Stomach (tissue), 4 donors: Measurements from ENCODE around the gene VPS39.

ENCODE experiments used
- CTCF ChIP-seq, 7 experiments: fragments of 450-650 bp in 4 of 7; fragments of 200-600 bp in 3 of 7; sonication (generic) in 3 of 7; IDR thresholded peaks; one replicate each; pipeline ENCODE4 v1.5.1; 2016 to 2019; ENCODE audit warnings: antibody characterized with exemption in 7 of 7, control low read depth in 2 of 7, mild to moderate bottlenecking in 1 of 7
- EP300 ChIP-seq: sonication (generic); formaldehyde crosslinking; IDR thresholded peaks from one replicate; pipeline ENCODE4 v1.6.1; 2017; ENCODE audit warnings: antibody characterized with exemption
- POLR2A ChIP-seq, 4 donors: fragments of 450-650 bp; IDR thresholded peaks; one replicate each; pipeline ENCODE4 v1.6.1; 2016; ENCODE audit warnings: antibody characterized with exemption in 4 of 4, control low read depth in 2 of 4, mild to moderate bottlenecking in 1 of 4, moderate library complexity in 1 of 4
- POLR2AphosphoS5 ChIP-seq, 3 donors: sonication (generic); formaldehyde crosslinking; IDR thresholded peaks; one replicate each; pipeline ENCODE4 v1.6.1; 2016; ENCODE audit warnings: antibody characterized with exemption in 3 of 3

DNA sequence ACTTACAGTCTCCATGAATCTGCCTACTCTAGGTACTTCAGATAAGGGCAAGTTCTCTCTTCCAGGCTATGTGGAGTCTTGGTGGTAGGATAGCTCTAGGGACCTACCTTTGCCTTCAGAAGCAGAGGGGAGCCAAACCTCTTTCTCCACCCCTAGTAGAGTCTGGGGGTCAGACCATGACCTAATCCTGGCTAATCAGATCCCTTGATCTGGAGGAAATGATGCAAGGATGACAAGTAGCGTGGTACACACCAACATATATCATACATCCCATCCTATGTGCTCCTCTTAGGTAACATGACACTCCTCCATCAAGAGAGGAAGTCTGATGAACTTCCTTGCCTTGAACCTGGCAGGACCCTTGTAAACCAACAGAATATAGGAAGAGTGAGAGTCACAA, 36.3 kb downstream of the VPS39 start:
- no peak for TF ChIP-seq POLR2A (IDR thresholded peaks at IDR 0.05)
- TF ChIP-seq CTCF (IDR thresholded peaks at IDR 0.05) = no peak
- TF ChIP-seq EP300 = no peak
- TF ChIP-seq POLR2AphosphoS5 (IDR thresholded peaks at IDR 0.05) = no peak
